Measurements from ENCODE around the gene FOXI1.

Gene FOXI1

DNA sequence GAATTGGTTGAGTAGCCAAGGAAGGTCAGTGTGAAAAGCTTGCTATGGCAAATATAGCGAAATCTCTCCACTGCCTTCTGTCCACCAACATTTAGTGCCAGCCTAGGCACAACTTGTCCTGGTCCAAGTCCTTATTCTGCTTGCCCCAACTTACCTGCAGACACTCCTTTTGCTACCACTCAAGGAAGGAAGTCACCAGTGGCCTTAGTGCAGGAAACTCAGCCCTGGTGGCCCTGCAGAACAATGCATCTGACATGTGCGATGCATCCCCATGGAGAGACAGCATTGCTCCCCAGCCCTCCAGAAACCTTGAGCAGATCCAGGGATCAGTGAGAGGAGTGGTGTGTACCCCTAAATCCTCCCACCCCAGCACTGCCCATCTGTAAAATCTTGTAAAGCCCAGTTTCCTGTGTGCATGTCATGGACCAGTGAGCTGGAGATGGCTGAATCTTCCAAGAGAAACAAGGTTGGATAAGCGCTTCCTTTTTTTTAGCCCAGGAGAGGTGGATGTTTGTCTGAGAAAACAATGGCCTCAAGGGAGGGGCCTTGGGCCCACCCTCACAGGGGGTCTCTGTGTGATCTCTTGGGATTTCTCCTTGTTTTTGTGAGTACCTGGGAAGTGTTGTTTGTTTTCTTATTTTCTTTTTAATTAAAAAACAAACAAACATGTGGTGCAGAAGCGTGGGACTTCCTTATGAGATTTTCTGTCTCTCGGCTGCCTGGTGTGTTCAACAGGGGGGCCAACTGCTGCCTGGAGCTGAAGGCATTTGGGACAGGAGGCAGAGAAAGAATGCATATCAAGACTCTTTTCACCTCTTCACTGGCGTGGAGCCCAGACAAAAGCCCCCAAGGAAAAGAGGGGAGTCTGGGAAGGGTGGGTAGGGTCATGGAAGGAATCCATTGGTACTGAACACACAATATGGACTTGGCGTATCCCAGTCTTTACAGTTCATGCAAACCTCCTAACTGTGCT, 3.6 kb downstream of the FOXI1 start:
- Mint-ChIP-seq H3K27ac (no peak overlapping the region), H3K9me3 (no peaks in the 10 kb centered on the region), H3K36me3 (no peaks in the 10 kb centered on the region), H3K4me3 (no peak overlapping the region), H3K4me1 (no peaks in the 10 kb centered on the region), H3K27me3 (peaks cover 3% of the 10 kb centered on the region)

DNA sequence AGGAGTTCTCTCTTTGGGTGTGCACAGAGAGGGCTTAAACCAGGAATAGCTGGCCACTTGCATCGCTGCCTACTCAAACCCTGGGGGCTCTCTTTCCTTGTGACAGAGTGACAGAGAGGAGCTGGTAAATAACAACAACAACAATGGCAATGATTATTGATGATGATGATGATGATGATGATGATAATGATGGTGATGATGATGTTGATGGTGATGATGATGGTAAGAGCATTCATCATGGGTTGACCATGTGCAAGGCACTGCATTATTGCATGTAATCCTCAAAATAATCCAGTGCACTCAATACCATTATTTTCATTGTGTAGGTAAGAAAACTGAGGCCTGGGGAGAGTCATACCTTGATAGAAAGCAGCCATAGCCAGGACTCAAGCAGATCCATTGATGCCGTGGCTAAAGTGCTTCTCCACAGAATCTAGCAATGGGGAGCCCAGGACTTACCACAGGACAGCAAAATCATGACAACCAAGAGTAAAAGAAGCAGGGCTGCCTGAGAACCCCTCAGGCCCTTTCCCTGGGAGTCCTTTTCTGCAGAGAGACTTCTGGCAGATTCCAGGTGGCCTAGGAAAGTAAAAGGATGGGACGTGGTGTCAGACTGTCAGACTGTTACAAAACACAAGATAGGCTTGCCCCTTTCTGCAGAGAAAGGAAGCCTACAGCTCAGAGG, 4.8 kb downstream of the FOXI1 start:
- H3K36me3 Mint-ChIP-seq: no peaks in the 10 kb centered on the region
- H3K9me3 Mint-ChIP-seq: no peaks in the 10 kb centered on the region
- H3K4me1 Mint-ChIP-seq: no peaks in the 10 kb centered on the region
- H3K27ac Mint-ChIP-seq: no peak overlapping the region
- H3K4me3 Mint-ChIP-seq: no peak overlapping the region
- no peaks in the 10 kb centered on the region for H3K27me3 Mint-ChIP-seq

DNA sequence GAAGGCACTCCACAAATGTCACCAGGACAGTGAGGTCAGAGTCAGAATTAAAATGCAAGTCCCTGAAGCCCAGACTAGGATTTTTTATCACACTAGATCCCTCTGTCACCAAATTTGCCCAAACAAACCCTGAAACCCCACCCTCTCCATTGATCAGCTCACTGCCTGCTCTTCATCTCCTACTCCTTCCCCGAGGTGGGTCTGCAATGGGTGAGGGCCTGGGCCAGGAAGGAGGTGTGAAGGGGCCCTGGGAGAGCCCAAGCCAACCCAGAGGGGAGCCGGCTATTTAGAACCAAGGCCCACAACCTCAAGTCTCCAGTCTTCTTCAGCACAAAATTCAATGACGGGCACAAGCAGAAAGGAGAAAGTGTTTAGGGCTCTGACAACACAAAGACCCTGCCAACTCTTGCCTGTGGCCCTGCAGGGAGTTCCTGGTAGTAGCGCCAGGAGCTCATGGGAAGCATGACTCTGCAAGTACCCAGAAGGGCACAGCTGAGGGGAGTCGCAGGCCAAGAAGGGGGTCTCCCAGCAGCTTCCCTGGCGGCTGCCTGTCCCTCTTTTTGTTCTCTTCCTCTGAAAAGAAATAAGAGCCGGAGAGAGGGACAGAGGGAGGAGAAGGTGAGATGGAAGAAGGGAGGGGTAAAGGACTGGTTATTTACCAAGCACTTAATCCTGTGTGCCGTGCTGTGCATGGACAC, 5.5 kb downstream of the FOXI1 start:
- H3K27me3 Mint-ChIP-seq: no peaks in the 10 kb centered on the region
- H3K27ac Mint-ChIP-seq: no peak overlapping the region
- H3K9me3 Mint-ChIP-seq: no peaks in the 10 kb centered on the region
- no peak overlapping the region for H3K4me3 Mint-ChIP-seq
- no peaks in the 10 kb centered on the region for H3K36me3 Mint-ChIP-seq
- no peaks in the 10 kb centered on the region for H3K4me1 Mint-ChIP-seq

DNA sequence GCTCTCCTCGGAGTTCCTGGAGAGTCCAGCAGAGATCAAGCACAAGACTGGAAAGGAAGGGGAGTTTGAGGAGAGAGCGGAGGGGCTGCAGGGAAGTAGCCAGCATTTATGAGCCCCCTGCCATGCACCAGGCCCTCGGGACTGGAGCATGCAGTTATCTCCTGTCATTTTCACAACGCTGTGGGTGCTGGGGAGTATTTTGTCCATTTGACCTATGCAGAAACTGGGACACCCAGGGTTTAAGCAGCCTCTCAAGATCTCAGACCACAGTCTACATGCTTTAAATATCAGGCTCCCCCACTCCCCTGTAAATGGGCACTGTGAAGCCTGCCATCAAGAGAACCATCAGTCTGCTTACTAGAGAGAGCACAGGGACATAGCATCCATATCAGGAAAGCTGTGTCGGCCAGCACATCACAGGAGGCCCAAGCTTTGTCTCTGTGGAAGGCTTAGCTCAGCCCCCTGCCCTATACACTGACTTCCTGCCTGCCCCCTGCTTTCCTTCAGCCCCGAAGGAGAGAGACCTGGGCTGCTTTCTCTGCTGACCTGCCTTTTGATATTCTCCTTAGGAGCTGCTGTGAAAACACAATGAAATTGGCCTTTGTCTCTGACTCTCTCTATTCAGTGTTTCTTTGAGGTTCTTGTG, 7.3 kb downstream of the FOXI1 start:
- Mint-ChIP-seq H3K4me3 (no peak overlapping the region), H3K27ac (no peak overlapping the region), H3K9me3 (no peaks in the 10 kb centered on the region), H3K4me1 (no peaks in the 10 kb centered on the region), H3K27me3 (peaks cover 3% of the 10 kb centered on the region), H3K36me3 (no peaks in the 10 kb centered on the region)

DNA sequence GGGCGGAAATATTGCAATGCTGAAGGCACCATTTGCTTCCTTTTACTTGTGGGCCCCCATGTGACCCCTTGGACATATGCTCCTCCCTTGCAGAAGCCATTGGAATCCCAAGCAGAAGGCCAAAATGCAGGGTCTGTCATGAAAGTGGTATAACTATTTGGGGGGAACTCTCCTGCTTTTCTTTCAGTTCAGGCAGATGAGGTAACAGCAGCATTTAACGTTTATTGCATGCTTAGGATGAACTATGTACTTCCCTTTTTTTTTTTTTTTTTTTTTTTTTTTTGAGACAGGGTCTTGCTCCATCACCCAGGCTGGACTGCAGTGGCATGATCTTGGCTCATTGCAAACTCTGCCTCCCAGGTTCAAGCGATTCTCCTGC, 7.8 kb downstream of the FOXI1 start:
- no peaks in the 10 kb centered on the region for H3K9me3 Mint-ChIP-seq
- H3K4me3 Mint-ChIP-seq: no peak overlapping the region
- no peaks in the 10 kb centered on the region for H3K36me3 Mint-ChIP-seq
- H3K27ac Mint-ChIP-seq: no peak overlapping the region
- peaks cover 3% of the 10 kb centered on the region for H3K27me3 Mint-ChIP-seq
- H3K4me1 Mint-ChIP-seq: no peaks in the 10 kb centered on the region

DNA sequence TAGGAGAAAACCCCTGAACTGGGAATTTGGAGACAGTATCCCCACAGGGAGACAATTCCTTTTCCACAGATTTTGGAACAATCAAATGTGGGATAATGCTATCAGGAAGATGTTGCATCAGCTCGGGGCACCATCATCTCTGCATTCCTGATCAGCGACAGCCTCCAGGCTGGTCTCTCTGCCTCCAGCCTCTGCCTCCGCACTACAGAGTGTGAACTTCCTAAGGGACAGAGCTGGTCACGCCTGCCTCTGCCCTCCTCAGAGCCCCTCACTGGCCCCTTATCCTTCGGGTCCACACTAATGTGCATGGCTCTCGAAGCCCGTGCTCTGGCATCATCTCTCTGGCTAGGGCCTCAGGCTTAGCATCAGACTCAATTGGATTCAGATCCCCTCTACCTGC, 8.6 kb downstream of the FOXI1 start:
- Mint-ChIP-seq H3K4me1 (no peaks in the 10 kb centered on the region), H3K27me3 (peaks cover 3% of the 10 kb centered on the region), H3K9me3 (no peaks in the 10 kb centered on the region), H3K4me3 (no peak overlapping the region), H3K36me3 (no peaks in the 10 kb centered on the region), H3K27ac (no peak overlapping the region)

DNA sequence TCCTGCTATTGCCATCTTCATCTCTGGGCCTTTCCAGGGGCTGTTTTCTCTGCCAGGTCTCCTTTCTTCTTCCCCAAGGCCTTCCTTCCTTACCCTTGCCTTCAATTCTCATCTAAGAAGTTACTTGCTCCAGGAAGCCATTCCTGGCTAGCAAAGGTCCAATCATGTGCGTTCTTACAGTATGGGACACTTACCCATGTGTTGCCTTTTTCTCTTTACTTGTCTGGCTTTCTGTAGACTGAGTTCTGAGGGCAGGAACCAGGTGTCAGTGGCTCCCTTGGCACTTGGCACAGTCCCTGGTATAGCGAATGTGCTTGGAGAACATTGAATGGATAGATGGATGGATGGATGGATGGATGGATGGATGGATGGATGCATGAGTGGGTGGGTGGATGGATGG, 10.2 kb downstream of the FOXI1 start:
- Mint-ChIP-seq H3K9me3 (no peaks in the 10 kb centered on the region), H3K4me3 (no peak overlapping the region), H3K4me1 (no peaks in the 10 kb centered on the region), H3K27ac (no peak overlapping the region), H3K36me3 (no peaks in the 10 kb centered on the region), H3K27me3 (peaks cover 5% of the 10 kb centered on the region)

DNA sequence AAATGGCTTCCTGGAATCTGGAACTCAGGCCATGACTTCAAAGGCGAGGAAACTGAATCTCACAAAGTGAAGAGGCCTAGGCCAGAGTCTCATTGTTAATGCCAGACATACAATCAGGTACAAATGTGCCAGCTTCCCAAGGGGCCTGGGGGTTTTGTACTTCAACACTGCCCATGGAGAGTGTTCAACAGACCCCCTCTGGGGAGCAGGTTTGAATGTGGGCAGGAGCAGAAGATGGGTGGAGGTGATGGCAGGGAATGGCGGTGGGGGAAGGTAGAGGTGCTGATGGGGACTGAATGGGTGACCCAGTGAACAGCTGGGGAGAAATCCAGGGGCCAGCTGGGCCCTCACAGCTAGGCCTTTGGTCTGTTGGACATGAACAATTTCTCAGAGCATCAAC, 12.0 kb downstream of the FOXI1 start:
- Mint-ChIP-seq H3K27me3 (peaks cover 5% of the 10 kb centered on the region), H3K4me1 (no peaks in the 10 kb centered on the region), H3K27ac (no peak overlapping the region), H3K9me3 (no peaks in the 10 kb centered on the region), H3K4me3 (no peak overlapping the region), H3K36me3 (no peaks in the 10 kb centered on the region)

DNA sequence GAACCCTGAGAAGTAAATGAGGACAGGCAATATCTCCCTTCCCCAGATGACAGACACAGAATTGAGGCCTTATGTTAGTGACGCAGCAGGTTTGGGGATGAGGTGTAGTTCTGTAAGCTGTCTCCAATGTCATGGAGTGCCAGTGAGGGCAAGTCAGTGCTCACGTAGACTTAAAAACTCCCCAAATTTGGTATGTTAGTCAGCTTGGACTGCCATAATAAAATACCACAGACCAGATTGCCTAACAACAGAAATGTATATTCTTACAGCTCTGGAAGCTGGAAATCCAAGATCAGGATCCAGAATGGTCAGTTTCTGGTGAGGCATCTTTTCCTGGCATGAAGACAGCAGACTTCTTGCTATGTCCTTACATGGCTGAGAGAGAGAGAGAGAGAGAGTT, 14.9 kb downstream of the FOXI1 start:
- Mint-ChIP-seq H3K36me3 (no peaks in the 10 kb centered on the region), H3K9me3 (no peaks in the 10 kb centered on the region), H3K27me3 (peaks cover 5% of the 10 kb centered on the region), H3K4me1 (no peaks in the 10 kb centered on the region), H3K27ac (no peak overlapping the region), H3K4me3 (no peak overlapping the region)

DNA sequence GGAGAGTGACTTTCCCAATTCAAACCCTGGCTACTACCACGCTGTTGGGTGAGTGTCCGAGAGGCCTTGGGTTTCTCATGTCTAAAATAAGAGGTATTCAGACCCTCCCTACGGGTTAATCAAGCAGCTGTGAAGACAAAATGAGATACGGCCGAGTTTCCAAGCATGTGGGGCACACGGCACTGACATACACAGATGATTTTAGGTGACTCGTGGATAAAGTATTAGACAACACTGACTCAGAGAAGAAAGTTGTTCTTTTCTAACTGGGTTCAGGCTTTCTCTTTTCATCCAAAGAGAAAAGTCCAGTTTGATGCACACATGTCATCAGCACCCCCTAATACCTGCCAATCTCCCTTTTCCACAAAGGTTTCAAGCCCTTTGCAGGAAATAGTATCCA, 15.6 kb downstream of the FOXI1 start:
- Mint-ChIP-seq H3K9me3 (no peaks in the 10 kb centered on the region), H3K36me3 (peaks cover 1% of the 10 kb centered on the region), H3K27ac (no peak overlapping the region), H3K27me3 (peaks cover 10% of the 10 kb centered on the region), H3K4me1 (no peaks in the 10 kb centered on the region), H3K4me3 (no peak overlapping the region)

DNA sequence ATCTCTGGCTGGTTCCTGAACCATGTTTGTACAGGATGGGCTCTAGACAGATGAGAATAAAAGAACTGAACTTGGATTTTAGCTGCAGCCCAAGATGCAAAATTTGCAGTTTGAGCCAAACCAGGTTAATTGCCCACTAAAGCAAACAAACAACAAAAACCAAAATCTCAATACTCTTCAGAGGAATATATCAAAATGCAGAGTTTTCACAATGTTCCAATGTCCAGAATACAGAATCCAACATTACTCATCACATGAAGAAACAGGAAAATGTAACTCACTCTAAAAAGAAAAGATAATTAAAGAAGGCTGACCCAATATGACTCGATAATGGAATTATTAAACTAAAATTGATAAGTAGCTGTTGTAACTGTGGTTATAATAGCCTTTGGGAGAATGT, 20.4 kb downstream of the FOXI1 start:
- peaks cover 6% of the 10 kb centered on the region for H3K36me3 Mint-ChIP-seq
- peaks cover 8% of the 10 kb centered on the region for H3K9me3 Mint-ChIP-seq
- peaks cover 19% of the 10 kb centered on the region for H3K27me3 Mint-ChIP-seq
- H3K4me1 Mint-ChIP-seq: no peaks in the 10 kb centered on the region
- H3K27ac Mint-ChIP-seq: no peak overlapping the region
- no peak overlapping the region for H3K4me3 Mint-ChIP-seq

DNA sequence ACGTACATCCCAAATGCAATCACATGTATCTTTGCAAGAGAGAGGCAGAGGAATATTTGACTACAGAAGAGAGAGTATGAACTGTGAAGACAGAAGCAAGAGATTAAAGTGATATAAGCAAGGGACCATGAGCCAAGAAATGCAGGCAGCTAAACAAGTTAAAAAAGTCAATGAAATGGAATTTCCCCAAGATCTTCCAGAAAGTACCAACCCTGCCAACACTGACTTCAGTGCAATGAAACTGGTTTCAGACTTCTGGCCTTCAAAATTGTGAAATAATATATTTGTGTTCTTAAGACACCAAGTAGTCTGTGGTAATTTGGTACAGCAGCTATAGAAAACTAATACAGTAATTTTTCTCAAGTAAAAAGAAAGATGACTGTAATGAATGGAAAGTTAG, 20.9 kb downstream of the FOXI1 start:
- Mint-ChIP-seq H3K4me1 (no peaks in the 10 kb centered on the region), H3K9me3 (peaks cover 8% of the 10 kb centered on the region), H3K36me3 (peaks cover 6% of the 10 kb centered on the region), H3K27ac (no peak overlapping the region), H3K27me3 (peaks cover 19% of the 10 kb centered on the region), H3K4me3 (no peak overlapping the region)

DNA sequence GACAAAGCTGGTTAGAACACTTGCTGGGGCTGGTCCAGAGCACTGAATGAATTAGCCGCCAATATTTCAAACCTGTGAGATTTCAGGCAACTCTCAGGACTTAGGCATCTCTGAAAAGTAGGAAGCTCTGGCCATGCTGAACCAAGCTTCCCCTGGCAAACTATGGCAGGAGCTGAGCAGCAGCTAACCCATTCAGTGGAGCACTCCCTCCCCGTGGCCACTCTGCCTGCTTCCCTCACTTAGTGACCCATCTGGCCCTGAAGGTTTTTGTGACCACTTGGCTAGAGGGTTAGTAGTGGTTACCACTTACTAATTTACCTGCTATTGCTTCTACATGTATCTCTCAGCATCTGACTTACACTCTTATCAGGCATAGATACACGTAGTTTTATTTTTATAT, 25.5 kb downstream of the FOXI1 start:
- Mint-ChIP-seq H3K4me1 (no peaks in the 10 kb centered on the region), H3K27ac (no peak overlapping the region), H3K36me3 (peaks cover 4% of the 10 kb centered on the region), H3K9me3 (peaks cover 8% of the 10 kb centered on the region), H3K4me3 (no peak overlapping the region), H3K27me3 (peaks cover 18% of the 10 kb centered on the region)

DNA sequence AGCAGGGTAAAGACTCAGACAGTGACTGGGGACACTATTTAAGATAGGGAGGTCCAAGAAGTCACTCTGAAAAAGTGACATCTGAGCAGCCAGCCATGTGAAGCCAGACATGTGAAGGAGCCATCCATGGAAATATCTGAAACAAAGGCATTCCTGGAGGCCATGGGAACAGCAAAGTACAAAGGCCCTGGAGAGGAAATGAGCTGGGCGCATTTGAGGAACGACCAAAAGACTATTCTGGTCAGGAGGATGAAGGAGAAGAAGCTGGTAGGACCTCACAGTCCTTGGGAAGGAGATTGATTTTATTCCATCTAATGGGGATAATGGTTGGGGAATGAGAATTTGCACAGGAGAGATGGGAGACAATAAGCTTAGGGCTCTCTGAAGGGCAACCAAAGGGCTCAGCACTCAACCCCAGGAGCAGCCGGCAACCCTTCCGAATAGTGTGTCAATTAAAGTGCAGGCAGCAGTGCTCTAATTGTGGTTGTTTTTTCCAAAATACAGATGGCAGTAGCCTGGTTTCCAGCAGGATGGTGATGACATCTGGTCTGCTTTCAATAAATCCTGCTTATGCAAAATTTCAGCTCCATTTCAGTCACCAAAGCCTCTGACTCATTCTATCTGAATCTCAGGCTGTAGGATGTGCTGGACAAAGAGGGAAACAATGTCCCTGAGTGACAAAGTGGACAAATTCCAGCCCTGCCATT, 26.7 kb downstream of the FOXI1 start:
- peaks cover under 1% of the 10 kb centered on the region for H3K9me3 Mint-ChIP-seq
- H3K4me3 Mint-ChIP-seq: no peak overlapping the region
- no peak overlapping the region for H3K27ac Mint-ChIP-seq
- no peaks in the 10 kb centered on the region for H3K4me1 Mint-ChIP-seq
- H3K36me3 Mint-ChIP-seq: no peaks in the 10 kb centered on the region
- H3K27me3 Mint-ChIP-seq: peaks cover 11% of the 10 kb centered on the region

DNA sequence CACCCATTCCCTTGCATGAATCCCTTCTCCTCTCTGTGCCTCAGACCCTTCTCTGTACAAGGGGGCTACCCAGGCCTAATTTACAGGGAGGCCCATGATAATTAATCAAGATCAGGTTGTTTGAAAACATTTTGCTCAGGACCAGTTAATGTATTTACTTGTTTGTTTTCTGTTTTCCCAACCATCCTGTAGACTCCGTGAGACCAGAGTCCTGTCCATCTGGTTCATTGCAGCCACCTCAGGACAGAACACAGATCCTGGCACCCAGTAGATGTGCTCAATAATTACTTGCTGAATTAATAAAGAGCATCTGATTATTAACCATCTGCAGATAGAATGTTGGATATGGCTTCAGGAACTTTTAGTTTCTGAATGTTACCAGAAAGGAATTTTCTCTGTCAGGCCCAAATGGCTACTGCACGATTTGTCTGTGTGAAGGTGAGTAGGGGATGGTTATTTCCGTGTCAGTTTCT, 27.3 kb downstream of the FOXI1 start:
- Mint-ChIP-seq H3K9me3 (no peaks in the 10 kb centered on the region), H3K27ac (no peak overlapping the region), H3K4me1 (no peaks in the 10 kb centered on the region), H3K4me3 (no peak overlapping the region), H3K27me3 (peaks cover 10% of the 10 kb centered on the region), H3K36me3 (no peaks in the 10 kb centered on the region)

Data from activated naive CD4-positive, alpha-beta T cell treated with anti-CD3 and anti-CD28 coated beads, Interleukin-2, amount 50 U/mL, for 24 hours (primary cell).